ENCODE results near the gene APP.

- TF ChIP-seq, protein P1, sequence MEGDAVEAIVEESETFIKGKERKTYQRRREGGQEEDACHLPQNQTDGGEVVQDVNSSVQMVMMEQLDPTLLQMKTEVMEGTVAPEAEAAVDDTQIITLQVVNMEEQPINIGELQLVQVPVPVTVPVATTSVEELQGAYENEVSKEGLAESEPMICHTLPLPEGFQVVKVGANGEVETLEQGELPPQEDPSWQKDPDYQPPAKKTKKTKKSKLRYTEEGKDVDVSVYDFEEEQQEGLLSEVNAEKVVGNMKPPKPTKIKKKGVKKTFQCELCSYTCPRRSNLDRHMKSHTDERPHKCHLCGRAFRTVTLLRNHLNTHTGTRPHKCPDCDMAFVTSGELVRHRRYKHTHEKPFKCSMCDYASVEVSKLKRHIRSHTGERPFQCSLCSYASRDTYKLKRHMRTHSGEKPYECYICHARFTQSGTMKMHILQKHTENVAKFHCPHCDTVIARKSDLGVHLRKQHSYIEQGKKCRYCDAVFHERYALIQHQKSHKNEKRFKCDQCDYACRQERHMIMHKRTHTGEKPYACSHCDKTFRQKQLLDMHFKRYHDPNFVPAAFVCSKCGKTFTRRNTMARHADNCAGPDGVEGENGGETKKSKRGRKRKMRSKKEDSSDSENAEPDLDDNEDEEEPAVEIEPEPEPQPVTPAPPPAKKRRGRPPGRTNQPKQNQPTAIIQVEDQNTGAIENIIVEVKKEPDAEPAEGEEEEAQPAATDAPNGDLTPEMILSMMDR (IDR thresholded peaks at IDR 0.05; ENCODE audit: insufficient read depth, low read length, poor library complexity, severe bottlenecking), result no peak
- no peak for TF ChIP-seq EZH2phosphoT487 (conservative IDR thresholded peaks at IDR 0.05; ENCODE audit: low read length)
These were observed 16.8 kb downstream of the APP start for GRCh38 chr21:26153758-26154157.
